DND-41 (cell line): Measurements from ENCODE around the gene ABHD16A.

Source experiments
- CTCF ChIP-seq: IDR thresholded peaks from 2 replicates; pipeline ENCODE4 v1.5.1; 2012; ENCODE audit warnings: borderline replicate concordance, low read length, moderate library complexity, mild to moderate bottlenecking; ENCODE audit not compliant: poor library complexity, severe bottlenecking; ENCODE audit errors: extremely low read depth
- EZH2 ChIP-seq: IDR thresholded peaks from 3 replicates; pipeline ENCODE4 v1.6.1; 2012; ENCODE audit warnings: borderline replicate concordance, low read depth, mild to moderate bottlenecking, moderate library complexity, low read length, inconsistent platforms; ENCODE audit not compliant: severe bottlenecking

GRCh38 chr6:31658983-31659648, 44.0 kb downstream of the ABHD16A start:
- TF ChIP-seq CTCF (no peak), EZH2 (no peak)
